ENCODE data around the gene CLEC10A. TPM values are rescaled to one million over a fixed set of nuclear protein-coding genes. Genes with fewer than 3 reads are reported as not detected.

Gene CLEC10A
- total RNA-seq, 1 donor = not detected

DNA sequence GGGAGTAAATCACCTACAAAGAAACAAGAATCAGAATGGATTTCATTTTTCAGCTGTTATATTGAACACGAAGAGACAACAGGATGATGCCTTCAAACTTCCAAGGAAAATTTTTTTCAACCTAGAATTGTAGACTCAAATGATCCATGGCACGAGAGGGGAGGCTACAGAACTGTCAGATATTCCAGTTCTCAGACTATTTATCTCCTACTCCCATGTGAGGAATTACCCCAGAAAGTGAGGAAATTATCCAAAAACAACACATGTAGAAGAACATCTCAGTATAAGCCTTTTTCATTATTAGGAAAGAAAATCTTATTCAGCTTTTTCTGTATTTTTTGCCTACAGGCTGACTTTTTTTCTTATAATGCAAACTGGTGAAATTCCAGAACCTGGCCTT, 40.1 kb upstream of the CLEC10A start:
- Histone ChIP-seq H3K36me3 (ENCODE audit: insufficient read depth, low read length) (no peaks in the 10 kb centered on the region), H3K79me2 (ENCODE audit: insufficient read depth, low read length) (no peaks in the 10 kb centered on the region), H2AFZ (ENCODE audit: low read length) (no peak overlapping the region), H3K4me1 (ENCODE audit: insufficient read depth, low read length) (peaks cover 4% of the 10 kb centered on the region), H3K9me3 (ENCODE audit: low read depth, low read length) (no peaks in the 10 kb centered on the region), H3K27ac (ENCODE audit: low read depth, low read length) (no peak overlapping the region), H3K4me3 (ENCODE audit: insufficient read depth, low read length) (no peak overlapping the region), H3K27me3 (ENCODE audit: insufficient read depth, low read length) (peaks cover 10% of the 10 kb centered on the region), H3K4me2 (ENCODE audit: insufficient read depth, low read length) (no peak overlapping the region), H4K20me1 (ENCODE audit: insufficient read depth, low read length) (no peaks in the 10 kb centered on the region)
- no peak for TF ChIP-seq CTCF (IDR thresholded peaks at IDR 0.05; ENCODE audit: extremely low read depth, low read depth, low read length)
- no peak for DNase-seq (ENCODE audit: insufficient read length, low spot score, missing footprints)

- no peak overlapping the region for H3K4me2 ChIP-seq (ENCODE audit: insufficient read depth, low read length)
- H3K9me3 ChIP-seq (ENCODE audit: low read depth, low read length) = no peaks in the 10 kb centered on the region
- TF ChIP-seq CTCF (IDR thresholded peaks at IDR 0.05; ENCODE audit: extremely low read depth, low read depth, low read length) = no peak
- DNase-seq (ENCODE audit: insufficient read length, low spot score, missing footprints) = peak; percentile 15
- no peak overlapping the region for H3K4me3 ChIP-seq (ENCODE audit: insufficient read depth, low read length)
- H3K4me1 ChIP-seq (ENCODE audit: insufficient read depth, low read length) = peaks cover 4% of the 10 kb centered on the region
- no peaks in the 10 kb centered on the region for H3K79me2 ChIP-seq (ENCODE audit: insufficient read depth, low read length)
- peaks cover 10% of the 10 kb centered on the region for H3K27me3 ChIP-seq (ENCODE audit: insufficient read depth, low read length)
- H3K27ac ChIP-seq (ENCODE audit: low read depth, low read length) = no peak overlapping the region
- no peak overlapping the region for H2AFZ ChIP-seq (ENCODE audit: low read length)
- H4K20me1 ChIP-seq (ENCODE audit: insufficient read depth, low read length) = no peaks in the 10 kb centered on the region
- H3K36me3 ChIP-seq (ENCODE audit: insufficient read depth, low read length) = no peaks in the 10 kb centered on the region
These were observed 39.3 kb upstream of the CLEC10A start for GRCh38 chr17:7119314-7119713.

GRCh38 chr17:7114875-7115614, 35.0 kb upstream of the CLEC10A start:
- no peaks in the 10 kb centered on the region for H4K20me1 ChIP-seq (ENCODE audit: insufficient read depth, low read length)
- no peaks in the 10 kb centered on the region for H3K79me2 ChIP-seq (ENCODE audit: insufficient read depth, low read length)
- H3K27ac ChIP-seq (ENCODE audit: low read depth, low read length) = no peak overlapping the region
- peaks cover 9% of the 10 kb centered on the region for H3K27me3 ChIP-seq (ENCODE audit: insufficient read depth, low read length)
- H2AFZ ChIP-seq (ENCODE audit: low read length) = no peak overlapping the region
- H3K4me2 ChIP-seq (ENCODE audit: insufficient read depth, low read length) = no peak overlapping the region
- no peaks in the 10 kb centered on the region for H3K36me3 ChIP-seq (ENCODE audit: insufficient read depth, low read length)
- H3K4me3 ChIP-seq (ENCODE audit: insufficient read depth, low read length) = no peak overlapping the region
- no peaks in the 10 kb centered on the region for H3K9me3 ChIP-seq (ENCODE audit: low read depth, low read length)
- H3K4me1 ChIP-seq (ENCODE audit: insufficient read depth, low read length) = no peaks in the 10 kb centered on the region
- TF ChIP-seq CTCF (IDR thresholded peaks at IDR 0.05; ENCODE audit: extremely low read depth, low read depth, low read length) = no peak
- DNase-seq (ENCODE audit: insufficient read length, low spot score, missing footprints) = peak; percentile 62

DNA sequence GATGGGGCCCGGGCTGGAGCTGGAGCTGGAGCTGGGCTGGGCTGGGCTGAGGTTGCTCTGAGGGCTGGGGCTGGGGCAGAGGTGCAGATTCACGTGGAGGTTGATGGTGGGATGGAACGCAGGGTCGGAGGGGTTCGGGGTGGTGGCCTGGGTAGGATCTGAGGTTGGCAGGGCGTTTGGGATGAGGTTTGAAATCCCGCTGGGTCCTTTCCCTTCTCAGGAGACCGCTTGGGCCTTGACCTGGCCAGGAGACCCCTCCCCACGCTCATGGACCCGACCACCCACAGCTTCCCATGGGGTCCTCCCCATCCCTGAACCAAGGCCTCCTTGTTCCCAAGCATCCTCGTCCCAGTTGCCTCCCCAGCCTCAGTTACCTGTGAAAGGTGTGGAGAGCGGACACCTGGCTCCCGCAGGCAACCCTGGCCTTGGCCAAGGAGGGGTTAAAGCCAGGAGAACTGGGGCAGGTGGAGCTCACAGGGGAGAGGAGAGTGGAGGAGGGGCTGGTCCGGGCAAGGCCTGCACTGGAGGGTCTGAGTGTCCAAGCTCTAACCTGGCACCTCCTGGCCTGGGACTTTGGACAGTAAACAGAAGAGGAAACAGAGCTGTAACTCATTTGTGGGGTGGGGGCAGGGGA, 34.3 kb upstream of the CLEC10A start, which contains the start of gene ASGR2:
Gene ASGR2 (minus strand): TSS at position 582 of the 634 bp plus-strand sequence. CDS start 582 bp downstream, outside the sequence.
- TF ChIP-seq CTCF (IDR thresholded peaks at IDR 0.05; ENCODE audit: extremely low read depth, low read depth, low read length) = no peak
- Histone ChIP-seq H4K20me1 (ENCODE audit: insufficient read depth, low read length) (no peaks in the 10 kb centered on the region), H3K4me1 (ENCODE audit: insufficient read depth, low read length) (no peaks in the 10 kb centered on the region), H3K4me3 (ENCODE audit: insufficient read depth, low read length) (no peak within 1 kb of the TSS), H3K36me3 (ENCODE audit: insufficient read depth, low read length) (no peaks in the 10 kb centered on the region), H3K9me3 (ENCODE audit: low read depth, low read length) (no peaks in the 10 kb centered on the region), H3K4me2 (ENCODE audit: insufficient read depth, low read length) (no peak within 1 kb of the TSS), H3K27ac (ENCODE audit: low read depth, low read length) (no peak within 1 kb of the TSS), H3K79me2 (ENCODE audit: insufficient read depth, low read length) (no peaks in the 10 kb centered on the region), H3K27me3 (ENCODE audit: insufficient read depth, low read length) (peaks cover 4% of the 10 kb centered on the region), H2AFZ (ENCODE audit: low read length) (no peak within 1 kb of the TSS)
- no peak for DNase-seq (ENCODE audit: insufficient read length, low spot score, missing footprints)

All from osteoblast (primary cell).